ENCODE data around the gene NPHP1. TPM values are rescaled to one million over a fixed set of nuclear protein-coding genes. Genes with fewer than 3 reads are reported as not detected.

Gene NPHP1
- total and polyA plus RNA-seq, 2 of the 8 experiments (the other 6 are each of a cell fraction or from before 2014, with no cell fraction given) = 1.4 to 2.8 TPM

GRCh38 chr2:110124939-110125691, 79.7 kb downstream of the NPHP1 start (continued):
- TF ChIP-seq ZNF274 (IDR thresholded peaks at IDR 0.05; ENCODE audit: borderline replicate concordance, extremely low read depth, low read length) (no peak), CHD1 (IDR thresholded peaks at IDR 0.05; ENCODE audit: low read depth, low read length) (no peak), TCF12 (IDR thresholded peaks at IDR 0.05; ENCODE audit: low read depth, low read length) (no peak), KDM1A (IDR thresholded peaks at IDR 0.05; ENCODE audit: borderline replicate concordance, low read length) (no peak), CBX8 (IDR thresholded peaks at IDR 0.05; ENCODE audit: borderline replicate concordance, low read depth, low read length) (no peak), NRF1 (IDR thresholded peaks at IDR 0.05; ENCODE audit: low read depth, low read length) (no peak), PHF8 (conservative IDR thresholded peaks at IDR 0.05; ENCODE audit: low read depth, low read length) (no peak), FOSL1 (IDR thresholded peaks at IDR 0.05; ENCODE audit: insufficient read depth, low read depth, low read length) (no peak)
